Measurements from ENCODE around the gene KDM1A. TPM values are rescaled to one million over a fixed set of nuclear protein-coding genes. Genes with fewer than 3 reads are reported as not detected.
"Not testable (repeated sequence)": the region's sequence is repeated elsewhere in the genome, so short reads cannot be mapped to it uniquely, and the experiment has no call there.

The KDM1A gene
- total and polyA plus RNA-seq, 10 of the 15 experiments (the other 5 are each of a cell fraction or from before 2014, with no cell fraction given), result 39.2 to 118 (median 98.9) TPM

- H3K79me2 ChIP-seq (ENCODE audit: control insufficient read depth, insufficient read depth, low read length); H2AFZ ChIP-seq (ENCODE audit: control insufficient read depth, low read depth, low read length); ATAC-seq; H4K20me1 ChIP-seq (ENCODE audit: control insufficient read depth, insufficient read depth); intact Hi-C loops (cut with micrococcal nuclease; ENCODE audit: unreplicated experiment); H3K9ac ChIP-seq (ENCODE audit: control insufficient read depth, insufficient read depth, low read length); FAIRE-seq; DNase-seq (ENCODE audit: low read depth, low spot score); H3K9me3 ChIP-seq (replicated peaks; ENCODE audit: control insufficient read depth, insufficient read depth, low read length); in situ Hi-C loops (cut with MboI); H3K4me1 ChIP-seq (ENCODE audit: control insufficient read depth, insufficient read depth, low read length); POLR2A ChIA-PET; BruUV-seq (replicated peaks); H3K4me2 ChIP-seq (ENCODE audit: control insufficient read depth, insufficient read depth); H3K27ac ChIP-seq (ENCODE audit: control insufficient read depth, insufficient read depth); RAD21 ChIA-PET (ENCODE audit: unreplicated experiment); H3K27me3 ChIP-seq (replicated peaks in 1 of 2; ENCODE audit: control insufficient read depth in 2 of 2, insufficient read depth in 2 of 2, low read length in 1 of 2); H3K36me3 ChIP-seq (ENCODE audit: control insufficient read depth in 2 of 2, insufficient read depth in 2 of 2, low read length in 1 of 2); SMC1A ChIA-PET (ENCODE audit: uncharacterized antibody, unreplicated experiment); H3K4me3 ChIP-seq: not testable (repeated sequence)
- 22% methylated on average over 3 of the region's 3 CpGs for WGBS (ENCODE audit: insufficient coverage, insufficient replicate concordance, low lambda C conversion rate, missing lambda C conversion rate)
- CTCF ChIA-PET, result interaction anchor here (1.6 kb wide), 1 partner anchor 15 kb away, joined by 4 read pairs; no protein-coding TSS in a partner anchor
These were observed 26.9 kb upstream of the KDM1A start for GRCh38 chr1:22992384-22992783.

GRCh38 chr1:22993220-22993795 is 26.0 kb upstream of the KDM1A start:
- H3K27ac ChIP-seq (ENCODE audit: control insufficient read depth, insufficient read depth); H3K36me3 ChIP-seq (ENCODE audit: control insufficient read depth in 2 of 2, insufficient read depth in 2 of 2, low read length in 1 of 2); CTCF ChIA-PET; H3K9me3 ChIP-seq (replicated peaks; ENCODE audit: control insufficient read depth, insufficient read depth, low read length); H3K9ac ChIP-seq (ENCODE audit: control insufficient read depth, insufficient read depth, low read length); H3K4me1 ChIP-seq (ENCODE audit: control insufficient read depth, insufficient read depth, low read length); H3K4me3 ChIP-seq; H3K27me3 ChIP-seq (replicated peaks in 1 of 2; ENCODE audit: control insufficient read depth in 2 of 2, insufficient read depth in 2 of 2, low read length in 1 of 2); in situ Hi-C loops (cut with MboI); DNase-seq (ENCODE audit: low read depth, low spot score); RAD21 ChIA-PET (ENCODE audit: unreplicated experiment); intact Hi-C loops (cut with micrococcal nuclease; ENCODE audit: unreplicated experiment); H3K4me2 ChIP-seq (ENCODE audit: control insufficient read depth, insufficient read depth); BruUV-seq (replicated peaks); H3K79me2 ChIP-seq (ENCODE audit: control insufficient read depth, insufficient read depth, low read length); ATAC-seq; H2AFZ ChIP-seq (ENCODE audit: control insufficient read depth, low read depth, low read length); H4K20me1 ChIP-seq (ENCODE audit: control insufficient read depth, insufficient read depth); FAIRE-seq; SMC1A ChIA-PET (ENCODE audit: uncharacterized antibody, unreplicated experiment): not testable (repeated sequence)
- WGBS (ENCODE audit: insufficient coverage, insufficient replicate concordance, low lambda C conversion rate, missing lambda C conversion rate), result 32% methylated on average over 6 of the region's 6 CpGs
- POLR2A ChIA-PET, result interaction anchor here (0.7 kb wide), 1 partner anchor 272 kb away, joined by 3 read pairs; no protein-coding TSS in a partner anchor

Data from GM12878 (cell line).